HEK293 (cell line): ENCODE data around the gene TIGD3.

Experiments
- MEIS1 ChIP-seq: sonication (generic); formaldehyde crosslinking; IDR thresholded peaks from 2 replicates; pipeline ENCODE4 v1.8.1; 2022; ENCODE audit warnings: missing genetic modification reagents, mild to moderate bottlenecking, borderline replicate concordance
- PRDM1 ChIP-seq: fragments of 450-650 bp; formaldehyde crosslinking; IDR thresholded peaks from 2 replicates; pipeline ENCODE4; 2016; ENCODE audit warnings: missing biosample characterization, missing genetic modification characterization
- PRDM10 ChIP-seq: fragments of 450-650 bp; formaldehyde crosslinking; IDR thresholded peaks from 2 replicates; pipeline ENCODE4 v1.5.1; 2016; ENCODE audit warnings: missing biosample characterization, missing genetic modification characterization
- YY1 ChIP-seq: fragments of 450-650 bp; formaldehyde crosslinking; IDR thresholded peaks from 2 replicates; pipeline ENCODE4 v1.5.1; 2018; ENCODE audit warnings: missing biosample characterization, missing genetic modification characterization
- ZNF16 ChIP-seq: fragments of 450-650 bp; formaldehyde crosslinking; IDR thresholded peaks from 2 replicates; pipeline ENCODE4 v1.5.1; 2016; ENCODE audit warnings: low read depth, missing biosample characterization, missing genetic modification characterization
- ZNF24 ChIP-seq: fragments of 450-650 bp; formaldehyde crosslinking; IDR thresholded peaks from 2 replicates; pipeline ENCODE4 v1.5.1; 2016; ENCODE audit warnings: missing biosample characterization, missing genetic modification characterization
- ZNF341 ChIP-seq: fragments of 450-650 bp; formaldehyde crosslinking; IDR thresholded peaks from 2 replicates; pipeline ENCODE4; 2016; ENCODE audit warnings: low read depth, missing biosample characterization, missing genetic modification characterization
- ZNF544 ChIP-seq: fragments of 450-650 bp; formaldehyde crosslinking; IDR thresholded peaks from 2 replicates; pipeline ENCODE4 v1.5.0; 2017; ENCODE audit warnings: missing biosample characterization, missing genetic modification characterization
- ZNF76 ChIP-seq: fragments of 450-650 bp; formaldehyde crosslinking; IDR thresholded peaks from 2 replicates; pipeline ENCODE4; 2016; ENCODE audit warnings: low read depth, missing biosample characterization, missing genetic modification characterization, borderline replicate concordance
- ZNF792 ChIP-seq: fragments of 450-650 bp; formaldehyde crosslinking; IDR thresholded peaks from 2 replicates; pipeline ENCODE4 v1.5.1; 2016; ENCODE audit warnings: missing biosample characterization, missing genetic modification characterization
- TF ChIP-seq, protein P1 (sequence below): fragments of 450-650 bp; formaldehyde crosslinking; IDR thresholded peaks from 2 replicates; pipeline ENCODE4 v1.5.1; 2016; ENCODE audit warnings: missing biosample characterization, missing genetic modification characterization
- TF ChIP-seq, protein P2 (sequence below): fragments of 450-650 bp; formaldehyde crosslinking; conservative IDR thresholded peaks from 2 replicates; pipeline ENCODE4 v1.5.1; 2016; ENCODE audit warnings: low read depth, missing biosample characterization, missing genetic modification characterization
- TF ChIP-seq, protein P3 (sequence below): fragments of 450-650 bp; formaldehyde crosslinking; IDR thresholded peaks from 2 replicates; pipeline ENCODE4 v1.5.1; 2016; ENCODE audit warnings: missing biosample characterization, missing genetic modification characterization, low read depth

DNA sequence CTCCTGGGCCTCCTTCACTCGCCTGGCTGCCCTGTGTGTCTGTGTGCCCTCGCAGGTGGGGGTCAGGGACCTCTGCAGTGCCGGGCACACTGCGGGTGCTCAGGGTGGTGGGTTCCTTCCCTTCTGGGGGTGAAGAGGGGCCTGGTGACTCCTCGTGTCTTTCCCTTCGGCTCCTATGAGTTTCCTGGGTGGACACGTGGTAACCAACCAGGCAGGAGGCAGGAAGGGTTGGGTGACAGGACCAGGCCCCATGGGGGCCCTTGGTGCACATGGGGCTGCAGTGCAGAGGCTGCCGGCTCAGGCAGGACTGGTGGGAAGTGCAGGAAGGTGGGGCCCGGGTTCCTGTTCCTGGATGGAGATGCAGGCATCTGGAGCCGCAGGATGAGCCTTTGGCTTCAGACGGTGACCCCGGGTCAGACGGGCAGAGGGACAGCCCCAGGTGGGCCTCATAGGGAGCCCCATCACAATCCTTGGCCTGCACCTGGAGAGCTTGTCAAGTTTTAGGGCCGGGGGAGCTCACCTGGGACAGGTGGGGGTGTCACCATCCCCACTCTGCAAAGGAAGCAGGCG, 41.5 kb downstream of the TIGD3 start:
- TF ChIP-seq, protein P1, sequence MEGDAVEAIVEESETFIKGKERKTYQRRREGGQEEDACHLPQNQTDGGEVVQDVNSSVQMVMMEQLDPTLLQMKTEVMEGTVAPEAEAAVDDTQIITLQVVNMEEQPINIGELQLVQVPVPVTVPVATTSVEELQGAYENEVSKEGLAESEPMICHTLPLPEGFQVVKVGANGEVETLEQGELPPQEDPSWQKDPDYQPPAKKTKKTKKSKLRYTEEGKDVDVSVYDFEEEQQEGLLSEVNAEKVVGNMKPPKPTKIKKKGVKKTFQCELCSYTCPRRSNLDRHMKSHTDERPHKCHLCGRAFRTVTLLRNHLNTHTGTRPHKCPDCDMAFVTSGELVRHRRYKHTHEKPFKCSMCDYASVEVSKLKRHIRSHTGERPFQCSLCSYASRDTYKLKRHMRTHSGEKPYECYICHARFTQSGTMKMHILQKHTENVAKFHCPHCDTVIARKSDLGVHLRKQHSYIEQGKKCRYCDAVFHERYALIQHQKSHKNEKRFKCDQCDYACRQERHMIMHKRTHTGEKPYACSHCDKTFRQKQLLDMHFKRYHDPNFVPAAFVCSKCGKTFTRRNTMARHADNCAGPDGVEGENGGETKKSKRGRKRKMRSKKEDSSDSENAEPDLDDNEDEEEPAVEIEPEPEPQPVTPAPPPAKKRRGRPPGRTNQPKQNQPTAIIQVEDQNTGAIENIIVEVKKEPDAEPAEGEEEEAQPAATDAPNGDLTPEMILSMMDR: no peak
- TF ChIP-seq YY1 (tag by site-specific recombination) (no peak), PRDM1 (tag by site-specific recombination) (no peak), PRDM10 (tag by site-specific recombination) (no peak), ZNF76 (tag by site-specific recombination) (no peak), ZNF544 (tag by site-specific recombination) (no peak), MEIS1 (CRISPR knock-in tag) (no peak), ZNF341 (tag by site-specific recombination) (no peak), ZNF792 (tag by site-specific recombination) (no peak), ZNF16 (no peak), ZNF24 (no peak)
- TF ChIP-seq, protein P2, sequence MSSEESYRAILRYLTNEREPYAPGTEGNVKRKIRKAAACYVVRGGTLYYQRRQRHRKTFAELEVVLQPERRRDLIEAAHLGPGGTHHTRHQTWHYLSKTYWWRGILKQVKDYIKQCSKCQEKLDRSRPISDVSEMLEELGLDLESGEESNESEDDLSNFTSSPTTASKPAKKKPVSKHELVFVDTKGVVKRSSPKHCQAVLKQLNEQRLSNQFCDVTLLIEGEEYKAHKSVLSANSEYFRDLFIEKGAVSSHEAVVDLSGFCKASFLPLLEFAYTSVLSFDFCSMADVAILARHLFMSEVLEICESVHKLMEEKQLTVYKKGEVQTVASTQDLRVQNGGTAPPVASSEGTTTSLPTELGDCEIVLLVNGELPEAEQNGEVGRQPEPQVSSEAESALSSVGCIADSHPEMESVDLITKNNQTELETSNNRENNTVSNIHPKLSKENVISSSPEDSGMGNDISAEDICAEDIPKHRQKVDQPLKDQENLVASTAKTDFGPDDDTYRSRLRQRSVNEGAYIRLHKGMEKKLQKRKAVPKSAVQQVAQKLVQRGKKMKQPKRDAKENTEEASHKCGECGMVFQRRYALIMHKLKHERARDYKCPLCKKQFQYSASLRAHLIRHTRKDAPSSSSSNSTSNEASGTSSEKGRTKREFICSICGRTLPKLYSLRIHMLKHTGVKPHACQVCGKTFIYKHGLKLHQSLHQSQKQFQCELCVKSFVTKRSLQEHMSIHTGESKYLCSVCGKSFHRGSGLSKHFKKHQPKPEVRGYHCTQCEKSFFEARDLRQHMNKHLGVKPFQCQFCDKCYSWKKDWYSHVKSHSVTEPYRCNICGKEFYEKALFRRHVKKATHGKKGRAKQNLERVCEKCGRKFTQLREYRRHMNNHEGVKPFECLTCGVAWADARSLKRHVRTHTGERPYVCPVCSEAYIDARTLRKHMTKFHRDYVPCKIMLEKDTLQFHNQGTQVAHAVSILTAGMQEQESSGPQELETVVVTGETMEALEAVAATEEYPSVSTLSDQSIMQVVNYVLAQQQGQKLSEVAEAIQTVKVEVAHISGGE (tag by site-specific recombination): no peak
- TF ChIP-seq, protein P3, sequence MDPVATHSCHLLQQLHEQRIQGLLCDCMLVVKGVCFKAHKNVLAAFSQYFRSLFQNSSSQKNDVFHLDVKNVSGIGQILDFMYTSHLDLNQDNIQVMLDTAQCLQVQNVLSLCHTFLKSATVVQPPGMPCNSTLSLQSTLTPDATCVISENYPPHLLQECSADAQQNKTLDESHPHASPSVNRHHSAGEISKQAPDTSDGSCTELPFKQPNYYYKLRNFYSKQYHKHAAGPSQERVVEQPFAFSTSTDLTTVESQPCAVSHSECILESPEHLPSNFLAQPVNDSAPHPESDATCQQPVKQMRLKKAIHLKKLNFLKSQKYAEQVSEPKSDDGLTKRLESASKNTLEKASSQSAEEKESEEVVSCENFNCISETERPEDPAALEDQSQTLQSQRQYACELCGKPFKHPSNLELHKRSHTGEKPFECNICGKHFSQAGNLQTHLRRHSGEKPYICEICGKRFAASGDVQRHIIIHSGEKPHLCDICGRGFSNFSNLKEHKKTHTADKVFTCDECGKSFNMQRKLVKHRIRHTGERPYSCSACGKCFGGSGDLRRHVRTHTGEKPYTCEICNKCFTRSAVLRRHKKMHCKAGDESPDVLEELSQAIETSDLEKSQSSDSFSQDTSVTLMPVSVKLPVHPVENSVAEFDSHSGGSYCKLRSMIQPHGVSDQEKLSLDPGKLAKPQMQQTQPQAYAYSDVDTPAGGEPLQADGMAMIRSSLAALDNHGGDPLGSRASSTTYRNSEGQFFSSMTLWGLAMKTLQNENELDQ (tag by site-specific recombination): no peak
